SK-N-SH (cell line): ENCODE results near the gene DELE1. TPM values are rescaled to one million over a fixed set of nuclear protein-coding genes. Genes with fewer than 3 reads are reported as not detected.

Experiments used
- CTCF ChIA-PET: fragments of 300-600, 350-600 bp; formaldehyde crosslinking; extraction: SDS; loops from one replicate; lab custom pipeline; 2021; lab: Yijun Ruan, JAX
- POLR2A ChIA-PET: fragments of 350-600 bp; sonication (Branson Sonifier 250); formaldehyde crosslinking; extraction: SDS; loops from one replicate; lab custom pipeline; 2020; ENCODE audit warnings: antibody characterized with exemption, inconsistent platforms; lab: Yijun Ruan, JAX
- DNase-seq: peaks from one replicate; pipeline ENCODE4 v3.0.0; 2012
- H2AFZ ChIP-seq: fragments of 200-600 bp; sonication (generic); 2 replicates; pipeline ENCODE4 v1.8.1; 2016; ENCODE audit warnings: antibody characterized with exemption, mild to moderate bottlenecking, low read depth
- H3F3A ChIP-seq: fragments of 200-600 bp; sonication (generic); replicated peaks from 2 replicates; pipeline ENCODE3; 2016; ENCODE audit warnings: antibody characterized with exemption, mild to moderate bottlenecking; ENCODE audit not compliant: insufficient read depth
- H3K27ac ChIP-seq, 2 experiments: fragments of 200-500 bp in 1 of 2; fragments of 200-600 bp in 1 of 2; sonication (Bioruptor generic) in 1 of 2; sonication (generic), shearing (Covaris generic) in 1 of 2; 2 replicates each; pipeline versions ENCODE4 v1.5.1 to v1.6.1; 2014 to 2016; ENCODE audit warnings: low read depth in 2 of 2, inconsistent platforms in 1 of 2, low read length in 1 of 2, mild to moderate bottlenecking in 1 of 2, mixed read lengths in 1 of 2
- H3K27me3 ChIP-seq: fragments of 200-600 bp; sonication (generic), shearing (Covaris generic); 2 replicates; pipeline ENCODE4 v1.6.1; 2016; ENCODE audit warnings: mixed run types; ENCODE audit not compliant: insufficient read depth
- H3K36me3 ChIP-seq, 2 experiments: fragments of 200-500 bp in 1 of 2; fragments of 200-600 bp in 1 of 2; sonication (Bioruptor generic) in 1 of 2; sonication (generic) in 1 of 2; replicated peaks in 1 of 2; 2 replicates each; pipeline versions ENCODE3 to v1.5.1; 2014 to 2016; ENCODE audit warnings: low read length in 1 of 2, mild to moderate bottlenecking in 1 of 2; ENCODE audit not compliant: insufficient read depth in 2 of 2, control insufficient read depth in 1 of 2
- H3K4me1 ChIP-seq, 2 experiments: fragments of 200-500 bp in 1 of 2; fragments of 200-600 bp in 1 of 2; sonication (Bioruptor generic) in 1 of 2; sonication (generic), shearing (Covaris generic) in 1 of 2; 2 replicates each; pipeline versions ENCODE4 v1.5.1 to v1.6.1; 2014 to 2016; ENCODE audit warnings: low read depth in 1 of 2, low read length in 1 of 2, mixed run types in 1 of 2; ENCODE audit not compliant: insufficient read depth in 2 of 2, control insufficient read depth in 1 of 2
- H3K4me2 ChIP-seq: fragments of 200-600 bp; sonication (generic), shearing (Covaris generic); 2 replicates; pipeline ENCODE4 v1.6.1; 2017; ENCODE audit warnings: mixed run types
- H3K4me3 ChIP-seq, 2 experiments: fragments of 200-500 bp in 1 of 2; fragments of 200-600 bp in 1 of 2; sonication (Bioruptor generic) in 1 of 2; sonication (generic), shearing (Covaris generic) in 1 of 2; 2 replicates each; pipeline versions ENCODE4 v1.5.1 to v1.8.1; 2014 to 2016; ENCODE audit warnings: low read depth in 2 of 2, inconsistent platforms in 1 of 2, low read length in 1 of 2, mild to moderate bottlenecking in 1 of 2, mixed read lengths in 1 of 2, moderate library complexity in 1 of 2
- H3K79me2 ChIP-seq: fragments of 200-600 bp; sonication (generic); 2 replicates; pipeline ENCODE4 v1.8.1; 2017; ENCODE audit warnings: mild to moderate bottlenecking; ENCODE audit not compliant: insufficient read depth
- H3K9ac ChIP-seq: fragments of 200-600 bp; sonication (generic); 2 replicates; pipeline ENCODE4 v1.6.1; 2017; ENCODE audit warnings: mixed run types
- H3K9me2 ChIP-seq: fragments of 200-600 bp; sonication (generic); 2 replicates; pipeline ENCODE4 v1.6.1; 2017; ENCODE audit warnings: mixed run types
- H3K9me3 ChIP-seq: fragments of 200-600 bp; sonication (generic); 2 replicates; pipeline ENCODE4 v1.6.1; 2017; ENCODE audit warnings: mixed run types, mild to moderate bottlenecking, moderate library complexity
- H4K20me1 ChIP-seq: fragments of 200-600 bp; sonication (generic); 2 replicates; pipeline ENCODE4 v1.6.1; 2017; ENCODE audit warnings: mild to moderate bottlenecking, mixed run types; ENCODE audit not compliant: insufficient read depth
- CHD2 ChIP-seq: fragments of 150-350 bp; IDR thresholded peaks from 2 replicates; pipeline ENCODE4 v1.6.1; 2018; ENCODE audit warnings: low read length; ENCODE audit not compliant: partially characterized antibody
- CTCF ChIP-seq: fragments of 200-600 bp; sonication (generic); IDR thresholded peaks from 2 replicates; pipeline ENCODE4 v1.6.1; 2017; ENCODE audit warnings: antibody characterized with exemption, mild to moderate bottlenecking, moderate library complexity
- ELF1 ChIP-seq: IDR thresholded peaks from 2 replicates; pipeline ENCODE4 v1.4.0; 2012
- EP300 ChIP-seq, 2 experiments: IDR thresholded peaks; 2 replicates each; pipeline versions ENCODE4 v1.4.0 to v1.6.1; 2012; ENCODE audit warnings: borderline replicate concordance in 1 of 2, low read depth in 1 of 2, low read length in 1 of 2
- FOXJ3 ChIP-seq: sonication (generic); formaldehyde crosslinking; IDR thresholded peaks from 2 replicates; pipeline ENCODE4 v1.5.1; 2020; ENCODE audit warnings: mild to moderate bottlenecking, missing genetic modification reagents
- GATA2 ChIP-seq: sonication (generic); formaldehyde crosslinking; IDR thresholded peaks from 2 replicates; pipeline ENCODE4 v1.5.0; 2020; ENCODE audit warnings: mild to moderate bottlenecking, missing genetic modification reagents
- JUND ChIP-seq: IDR thresholded peaks from 2 replicates; pipeline ENCODE4 v1.4.0; 2012
- MXI1 ChIP-seq: IDR thresholded peaks from 2 replicates; pipeline ENCODE4 v1.6.1; 2012; ENCODE audit warnings: mild to moderate bottlenecking, low read depth, low read length, improper control_type of control experiment
- NRF1 ChIP-seq: IDR thresholded peaks from 2 replicates; pipeline ENCODE4 v1.6.1; 2012; ENCODE audit warnings: low read depth, mild to moderate bottlenecking, low read length
- PBX3 ChIP-seq: IDR thresholded peaks from 2 replicates; pipeline ENCODE4; 2012
- RAD21 ChIP-seq: IDR thresholded peaks from 2 replicates; pipeline ENCODE4 v1.6.1; 2012; ENCODE audit warnings: mild to moderate bottlenecking, low read length
- RCOR1 ChIP-seq: fragments of 150-350 bp; IDR thresholded peaks from 2 replicates; pipeline ENCODE4 v1.6.1; 2017; ENCODE audit warnings: antibody characterized with exemption, low read length
- REST ChIP-seq: IDR thresholded peaks from 2 replicates; pipeline ENCODE4 v1.6.1; 2012; ENCODE audit warnings: mild to moderate bottlenecking, low read depth, low read length, moderate library complexity
- SMC3 ChIP-seq: IDR thresholded peaks from 2 replicates; pipeline ENCODE4 v1.6.1; 2012; ENCODE audit warnings: low read depth, low read length, improper control_type of control experiment
- TAF1 ChIP-seq: IDR thresholded peaks from 2 replicates; pipeline ENCODE4 v1.6.1; 2012; ENCODE audit warnings: low read depth, mild to moderate bottlenecking, low read length, moderate library complexity, borderline replicate concordance
- YY1 ChIP-seq: IDR thresholded peaks from 2 replicates; pipeline ENCODE4 v1.4.0; 2012; ENCODE audit warnings: low read depth, mild to moderate bottlenecking
- ZBTB33 ChIP-seq: IDR thresholded peaks from 2 replicates; pipeline ENCODE4 v1.4.0; 2012; ENCODE audit warnings: low read depth, borderline replicate concordance
- WGBS: methylation state at CpG from one replicate; pipeline ENCODE4 v1.1.6; 2017; ENCODE audit warnings: low lambda C conversion rate; 5-methylcytosine and 5-hydroxymethylcytosine counted together
- polyA plus RNA-seq, 3 experiments: library from polyadenylated mRNA; depleted of rRNA; stranded (reverse); fragments of >200 nt; gene quantifications; 2 replicates each; pipeline ENCODE4 v1.2.3, GENCODE V29; 2012

The DELE1 gene
- polyA plus RNA-seq, 1 of the 3 experiments (the other 2 are of a cell fraction): 60.3 TPM

- no peak for TF ChIP-seq REST
- TF ChIP-seq MXI1: no peak
- TF ChIP-seq EP300 (IDR thresholded peaks at IDR 0.05; ENCODE audit: borderline replicate concordance in 1 of 2, low read depth in 1 of 2, low read length in 1 of 2): no peak
- TF ChIP-seq YY1: no peak
- TF ChIP-seq FOXJ3 (CRISPR knock-in tag): no peak
- TF ChIP-seq JUND: no peak
These were observed 45.4 kb upstream of the DELE1 start, which contains the start of gene PCDH1 (continued) for GRCh38 chr5:141878186-141878710.

- no peak overlapping the region; a peak in 1 of 4 replicates for H3K27ac ChIP-seq
- CTCF ChIA-PET: interaction anchor here (0.6 to 10.4 kb wide), 77 partner anchors 10 to 236 kb away, joined by 3 to 451 read pairs (median 6); partner anchors contain the start of genes GNPDA1, PCDH12 and RNF14
- WGBS: 1% methylated on average over 28 of the region's 40 CpGs
- no peaks in the 10 kb centered on the region for H4K20me1 ChIP-seq
- H2AFZ ChIP-seq: no peak overlapping the region; the same call in 1 of the 2 replicates
- no peak overlapping the region for H3K9ac ChIP-seq
- H3K9me2 ChIP-seq: no peaks in the 10 kb centered on the region
- peak overlapping the region; percentile 96 for H3K4me2 ChIP-seq
- peaks cover 78% of the 10 kb centered on the region for H3K27me3 ChIP-seq
- H3K4me3 ChIP-seq: peak overlapping the region; percentile 55 to 63
- POLR2A ChIA-PET: interaction anchor here (0.6 to 2.8 kb wide), 13 partner anchors 21 to 242 kb away, joined by 3 to 13 read pairs (median 3); partner anchors contain the start of genes HDAC3 and RELL2
- H3K9me3 ChIP-seq: no peaks in the 10 kb centered on the region
- peak; percentile 74 for DNase-seq
- no peaks in the 10 kb centered on the region for H3K79me2 ChIP-seq
- TF ChIP-seq PBX3 (no peak), SMC3 (peak; percentile 92), RCOR1 (peak; percentile 19; the same call in 1 of the 2 replicates), RAD21 (peak; percentile 95), ZBTB33 (no peak), TAF1 (no peak), MXI1 (peak; percentile 52; the same call in 1 of the 2 replicates), NRF1 (peak; percentile 36; the same call in 1 of the 2 replicates), ELF1 (no peak), GATA2 (CRISPR knock-in tag) (no peak), CTCF (peak; percentile 96), CHD2 (peak; percentile 35), YY1 (no peak)
- peaks cover 4 to 69% of the 10 kb centered on the region in 2 experiments; a peak in 2 of 4 replicates for H3K4me1 ChIP-seq
- no peaks in the 10 kb centered on the region for H3F3A ChIP-seq
- H3K36me3 ChIP-seq: no peaks in the 10 kb centered on the region
These were observed 44.8 kb upstream of the DELE1 start for GRCh38 chr5:141878711-141879425.
